Right lung (tissue), 5 donors: ENCODE results near the gene UBAC2. TPM values are rescaled to one million over a fixed set of nuclear protein-coding genes. Genes with fewer than 3 reads are reported as not detected.

Experiments used
- DNase-seq, 2 donors: peaks; one replicate each; pipeline ENCODE4 v3.0.0-alpha.2; 2013
- polyA plus RNA-seq, 5 donors: library from polyadenylated mRNA; unstranded; fragments of 120-200 nt; gene quantifications; one replicate each; pipeline versions ENCODE4 v1.2.1 to v1.2.3, GENCODE V29; 2013; ENCODE audit warnings: inconsistent platforms in 1 of 5, low replicate concordance in 1 of 5; ENCODE audit not compliant: insufficient read length in 5 of 5, insufficient read depth in 1 of 5

Gene UBAC2
- polyA plus RNA-seq, 5 donors = 65.7 to 73.6 (median 69.7) TPM

DNA sequence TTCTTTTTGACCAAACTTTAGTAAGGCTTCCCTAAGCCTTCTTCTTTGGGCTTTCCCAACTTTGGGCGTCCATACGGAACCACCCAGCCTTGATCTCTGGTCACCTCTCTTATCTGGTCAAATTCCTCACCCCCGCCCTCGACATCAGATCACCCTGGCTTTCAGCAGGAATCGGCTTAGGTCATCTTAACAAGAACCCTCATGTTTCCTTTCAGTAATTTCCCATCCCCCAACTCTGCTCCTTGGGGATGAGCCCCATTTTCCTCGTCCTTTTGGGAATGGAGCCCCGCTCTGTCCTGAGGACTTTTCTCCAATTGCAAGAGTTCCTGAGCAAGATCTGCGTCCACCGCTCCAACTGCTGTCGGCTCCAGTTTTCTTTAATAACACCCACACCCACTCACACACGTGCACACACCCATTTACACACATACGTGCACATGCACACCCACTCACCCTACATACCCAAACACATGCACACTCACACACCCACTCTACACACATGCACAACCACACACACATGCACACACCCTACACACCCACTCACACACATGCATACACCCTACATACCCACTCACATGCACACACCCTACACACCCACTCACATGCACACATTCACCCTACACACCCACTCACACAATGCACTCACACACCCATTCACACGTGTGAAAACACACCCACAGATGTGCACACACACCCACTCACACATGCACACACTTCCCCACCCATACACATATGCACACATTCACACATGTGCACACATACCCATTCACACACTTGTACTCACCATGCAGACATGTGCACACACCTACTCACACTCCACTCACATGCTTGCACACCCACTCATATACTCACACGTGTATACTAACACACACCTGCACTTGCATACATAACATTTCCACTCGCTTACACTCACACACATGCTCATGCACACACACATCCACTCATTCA is 213.7 kb downstream of the UBAC2 start:
- no peak for DNase-seq

DNA sequence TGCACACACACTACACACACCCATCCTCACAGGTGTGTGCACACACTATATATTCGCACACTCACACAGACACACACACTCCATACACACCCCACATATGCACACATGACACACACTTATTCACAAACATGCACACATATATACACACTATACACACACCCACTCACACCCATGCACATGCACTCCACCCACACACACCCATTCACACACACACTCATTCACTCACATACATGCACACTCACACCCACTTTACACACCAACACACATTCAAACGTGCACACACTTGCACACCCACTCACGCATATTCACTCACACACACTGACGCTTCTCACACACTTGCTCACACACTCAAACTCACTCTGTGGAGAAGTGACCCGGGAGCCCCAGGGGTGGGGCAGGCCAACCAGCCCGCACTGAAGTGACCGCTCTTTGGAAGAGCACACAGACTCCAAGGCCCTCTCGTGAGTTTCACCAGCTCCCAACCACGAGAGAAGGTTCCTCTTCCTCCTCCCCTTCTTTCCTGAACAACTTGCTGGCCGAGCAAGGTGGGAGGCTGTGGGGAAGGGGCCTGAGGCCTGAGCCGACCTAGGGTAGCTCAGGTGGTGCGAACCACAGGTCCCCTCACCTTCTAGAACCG is 214.5 kb downstream of the UBAC2 start:
- no peak for DNase-seq

GRCh38 chr13:99415851-99416331 is 215.2 kb downstream of the UBAC2 start:
- DNase-seq = no peak

- DNase-seq = no peak
Measured at GRCh38 chr13:99416411-99417121, 215.9 kb downstream of the UBAC2 start.

DNA sequence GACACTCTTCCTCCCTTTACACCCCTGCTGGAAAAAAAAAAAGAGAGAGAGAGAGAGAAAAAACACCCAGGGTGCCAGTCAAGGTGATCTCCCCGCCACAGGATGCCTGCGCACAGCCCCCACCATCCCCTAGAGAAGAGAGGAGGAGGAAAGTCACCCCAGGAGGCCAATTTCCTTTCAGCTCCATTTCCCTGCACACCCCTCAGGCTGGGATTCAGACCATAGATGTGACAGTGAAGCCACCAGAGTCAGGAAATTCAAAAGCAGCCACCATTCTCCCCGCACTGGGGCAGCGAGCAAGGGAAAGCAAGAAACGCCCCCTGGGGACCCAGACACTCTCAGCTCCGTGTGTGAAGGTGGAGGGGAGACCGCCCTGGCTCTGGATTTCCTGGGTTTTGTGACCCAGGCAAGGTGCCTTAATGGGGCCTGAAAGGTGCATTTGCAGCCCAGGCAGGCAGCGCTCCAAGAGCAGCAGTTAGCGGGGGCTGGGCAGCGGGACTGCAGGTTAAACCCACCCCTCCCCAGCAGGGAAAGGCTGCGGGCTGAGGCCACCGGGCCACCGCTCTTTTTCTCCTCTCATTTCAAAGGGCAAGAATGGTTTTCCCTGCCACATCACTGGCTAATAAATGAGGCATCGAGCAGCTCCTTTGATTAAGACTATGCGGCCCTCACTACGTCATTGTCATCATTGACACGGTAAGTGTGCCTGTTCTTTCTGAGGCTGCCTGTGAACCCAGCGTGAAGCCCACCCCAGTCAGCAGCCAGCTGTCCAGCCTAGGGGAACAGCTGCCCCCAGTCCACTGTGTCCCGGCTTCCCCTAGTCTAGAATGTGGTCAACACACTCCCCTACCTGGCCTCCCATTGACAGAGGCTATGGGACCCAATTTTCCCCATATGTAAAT is 216.8 kb downstream of the UBAC2 start:
- DNase-seq = no peak

- no peak for DNase-seq
Measured at GRCh38 chr13:99418103-99418842, 217.6 kb downstream of the UBAC2 start.

- no peak for DNase-seq
Measured at GRCh38 chr13:99418843-99419140, 218.1 kb downstream of the UBAC2 start.

DNA sequence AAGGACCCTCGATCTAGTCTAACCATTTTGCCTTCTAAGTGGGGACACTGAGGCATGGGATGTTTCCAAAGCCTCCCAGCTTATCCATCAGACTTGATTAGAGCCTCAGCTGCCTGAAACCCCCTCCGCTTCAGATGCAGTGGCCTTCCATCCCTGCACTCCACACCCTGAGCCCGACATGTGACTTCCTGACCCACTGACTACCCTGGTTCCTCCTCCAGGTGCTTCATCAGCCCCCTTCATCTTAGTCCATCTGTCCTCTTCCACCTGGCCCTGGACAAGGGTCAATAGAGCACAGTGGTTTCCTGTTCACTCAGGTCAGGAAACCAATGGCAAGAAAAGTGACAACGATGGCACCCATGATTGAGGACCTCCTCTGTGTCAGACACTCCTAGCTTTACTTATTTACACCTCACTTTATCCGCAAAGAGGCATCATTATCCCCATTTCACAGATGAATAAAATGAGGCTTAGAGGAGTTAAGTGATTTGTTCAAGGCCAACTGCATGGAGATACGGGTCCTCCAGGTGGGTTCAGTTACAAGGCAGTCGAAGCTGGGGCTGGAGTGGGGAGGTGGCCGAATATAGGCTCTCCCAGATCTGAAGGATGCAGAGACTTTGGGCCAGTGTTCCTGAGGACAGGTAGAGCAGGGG is 219.1 kb downstream of the UBAC2 start:
- DNase-seq = no peak

DNA sequence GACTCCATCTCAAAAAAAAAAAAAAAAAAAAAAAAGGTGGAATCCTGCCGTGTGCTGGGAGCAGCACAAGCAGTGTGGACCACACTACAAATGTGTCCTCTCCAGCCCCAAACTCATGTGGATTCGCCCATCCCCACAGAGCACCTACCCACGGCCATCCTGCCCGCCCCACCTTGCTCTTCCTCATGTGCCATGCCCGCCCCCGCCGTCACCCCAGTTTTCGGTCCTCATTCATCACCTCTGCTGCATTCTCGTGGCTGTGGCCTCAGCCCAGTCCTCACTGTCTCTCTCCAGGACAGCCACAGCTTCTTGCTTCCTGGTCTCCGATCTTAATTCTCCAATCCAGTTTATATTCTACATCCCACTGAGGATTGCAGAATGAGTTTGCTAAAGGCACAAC is 220.6 kb downstream of the UBAC2 start:
- no peak for DNase-seq

- DNase-seq = no peak
Measured at GRCh38 chr13:99421758-99422585, 221.3 kb downstream of the UBAC2 start.

GRCh38 chr13:99422586-99423220 is 222.0 kb downstream of the UBAC2 start:
- no peak for DNase-seq

DNA sequence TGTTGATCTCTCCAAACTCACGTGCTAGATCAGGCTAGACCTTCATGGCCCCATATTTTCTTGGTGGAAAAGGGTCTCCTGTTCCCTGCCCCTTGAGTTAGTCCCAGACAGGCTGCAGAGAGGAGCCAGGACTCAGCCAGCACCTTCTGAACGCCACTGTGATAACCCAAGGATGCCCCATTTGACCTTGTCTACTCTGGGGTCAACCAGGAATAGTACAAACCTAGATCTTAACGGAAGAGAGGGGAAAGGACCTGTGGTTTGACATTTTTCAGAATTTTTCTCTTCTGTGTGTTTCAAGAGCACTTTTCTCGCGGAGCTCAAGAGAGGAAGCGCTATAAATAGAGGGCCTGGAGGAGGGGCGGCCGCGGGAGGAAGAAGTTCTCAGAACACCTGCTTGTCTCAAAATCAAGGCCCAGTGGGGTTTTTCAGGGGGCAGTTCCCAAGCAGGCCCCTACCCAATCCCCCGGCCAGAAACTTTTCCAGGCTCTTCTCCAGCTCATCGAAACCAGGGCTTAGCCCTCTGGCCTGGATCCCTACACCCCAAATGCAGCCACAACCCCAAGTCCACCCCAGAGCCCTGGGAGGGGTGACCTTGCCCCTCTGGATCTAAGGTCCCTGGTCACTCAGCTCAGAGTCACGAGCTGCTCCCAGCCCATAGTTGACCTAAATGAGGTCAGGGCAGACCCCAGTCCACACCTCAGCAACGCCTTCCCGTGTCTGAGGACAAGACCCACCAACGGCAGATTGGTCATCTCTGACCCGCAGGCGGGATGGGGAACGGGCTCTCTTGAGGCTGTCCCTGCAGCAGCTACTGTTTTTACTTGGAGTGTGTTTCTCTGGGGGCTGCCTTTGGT is 225.1 kb downstream of the UBAC2 start:
- no peak for DNase-seq

DNA sequence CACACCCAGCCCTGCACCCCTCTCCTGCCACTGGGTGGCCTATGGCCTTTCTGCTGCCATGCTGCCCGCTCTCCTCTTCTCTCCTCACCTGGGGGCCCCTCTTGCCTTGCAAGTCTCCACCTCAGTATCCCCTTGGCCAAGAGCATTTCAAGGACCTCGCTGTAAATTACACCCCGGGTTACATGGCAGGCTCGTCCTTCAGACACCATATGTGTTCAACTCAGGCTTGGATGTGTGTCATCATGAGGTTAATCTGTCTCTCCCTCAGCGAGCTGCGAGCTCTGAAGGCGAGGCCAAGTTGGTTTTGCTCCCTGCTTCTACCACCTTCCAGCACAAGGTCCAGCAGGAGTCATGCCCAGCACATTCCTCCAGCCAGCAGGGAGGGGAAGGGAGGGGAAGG is 225.8 kb downstream of the UBAC2 start:
- DNase-seq = no peak

DNA sequence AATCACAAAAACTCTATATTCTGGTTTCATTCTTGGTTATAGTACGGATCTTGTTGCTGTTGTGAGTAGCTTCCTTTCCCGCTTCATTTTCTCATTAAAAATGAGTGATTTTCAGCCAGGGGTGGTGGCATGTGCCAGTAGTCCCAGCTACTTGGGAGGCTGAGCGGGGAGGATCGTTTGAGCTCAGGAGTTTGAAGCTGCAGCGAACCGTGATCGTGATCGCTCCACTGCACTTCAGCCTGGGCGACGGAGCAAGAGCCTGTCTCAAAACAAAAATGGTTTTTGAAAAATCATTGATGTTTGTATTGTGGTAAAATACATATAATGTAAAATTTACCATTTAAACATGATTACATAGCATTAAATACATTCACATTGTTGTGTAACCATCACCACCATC is 229.0 kb downstream of the UBAC2 start:
- DNase-seq = no peak

DNA sequence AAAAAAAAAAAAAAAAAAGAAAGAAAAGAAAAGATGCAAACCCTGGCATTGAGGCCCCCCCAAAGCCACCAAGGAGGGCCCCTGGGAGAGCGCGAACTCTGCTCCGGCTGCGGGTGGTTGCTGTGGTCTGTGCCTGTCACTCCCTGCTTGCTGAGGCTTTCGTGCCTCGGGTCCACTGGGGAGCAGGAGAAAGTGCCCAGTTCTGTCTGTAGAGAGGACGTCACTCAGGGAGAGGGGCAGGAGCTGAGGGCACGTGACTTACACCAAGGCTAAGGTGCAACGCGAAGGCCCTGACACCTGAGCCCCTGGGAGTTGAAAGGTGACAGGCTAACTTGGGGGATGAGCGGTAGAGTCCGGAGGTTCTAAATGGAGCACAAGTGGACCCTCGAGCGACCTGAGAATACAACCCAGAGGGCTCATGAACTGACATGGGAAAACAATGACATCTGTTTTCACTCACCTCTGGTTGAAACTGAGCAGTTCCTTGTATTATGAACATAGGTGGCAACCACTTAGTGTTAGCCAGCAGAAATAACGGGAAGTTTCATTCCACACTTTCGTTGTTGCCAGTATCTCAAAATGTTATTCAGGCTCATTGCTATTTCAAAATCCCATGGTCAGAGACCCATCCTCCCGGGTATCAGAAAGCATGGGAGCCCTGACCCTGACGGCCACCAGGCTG is 231.4 kb downstream of the UBAC2 start:
- no peak for DNase-seq

DNA sequence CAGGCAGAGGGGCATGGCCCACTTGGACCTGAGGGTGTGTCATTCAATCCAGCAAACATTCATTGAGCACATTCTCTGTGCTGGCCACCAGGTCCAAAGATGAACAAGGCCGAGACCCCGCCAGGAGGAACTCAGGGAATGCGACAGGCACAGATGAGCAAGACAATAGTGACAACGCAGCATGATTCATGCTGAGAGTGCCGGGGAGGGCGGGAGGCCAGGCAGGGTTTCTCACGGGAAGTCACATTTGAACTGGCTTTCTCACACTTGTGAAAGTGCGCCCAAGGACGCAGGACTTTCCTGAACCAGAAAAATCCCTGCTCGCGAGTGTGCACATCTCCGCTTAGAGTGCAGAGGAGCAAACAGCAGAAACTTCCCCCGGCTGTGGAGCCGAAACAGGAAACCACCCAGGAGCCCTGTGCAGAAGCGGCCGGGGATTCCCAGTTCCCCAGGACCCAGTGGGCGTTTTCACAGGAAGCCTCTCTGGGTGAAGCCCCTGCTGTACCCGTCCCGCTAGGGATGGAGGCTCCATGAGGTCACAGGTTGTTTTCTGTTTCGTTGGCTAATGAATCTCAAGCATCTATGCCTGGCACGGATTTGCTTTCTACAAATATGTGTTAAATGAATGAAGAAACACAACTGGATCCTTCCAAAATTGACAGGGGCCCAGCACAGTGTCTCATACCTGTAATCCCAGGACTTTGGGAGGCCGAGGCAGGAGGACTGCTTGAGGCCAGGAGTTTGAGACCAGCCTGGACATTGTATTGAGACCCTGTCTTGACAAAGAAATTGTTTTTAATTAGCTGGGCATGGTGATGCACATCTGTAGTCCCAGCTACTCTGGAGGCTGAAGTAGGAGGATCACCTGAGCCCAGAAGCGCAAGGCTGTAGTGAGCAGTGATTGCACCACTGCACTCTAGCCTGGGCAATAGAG is 232.2 kb downstream of the UBAC2 start:
- DNase-seq = peak in 1 of 2 donors; percentile 28
